ENCODE data around the gene PPP2R5E.

DNA sequence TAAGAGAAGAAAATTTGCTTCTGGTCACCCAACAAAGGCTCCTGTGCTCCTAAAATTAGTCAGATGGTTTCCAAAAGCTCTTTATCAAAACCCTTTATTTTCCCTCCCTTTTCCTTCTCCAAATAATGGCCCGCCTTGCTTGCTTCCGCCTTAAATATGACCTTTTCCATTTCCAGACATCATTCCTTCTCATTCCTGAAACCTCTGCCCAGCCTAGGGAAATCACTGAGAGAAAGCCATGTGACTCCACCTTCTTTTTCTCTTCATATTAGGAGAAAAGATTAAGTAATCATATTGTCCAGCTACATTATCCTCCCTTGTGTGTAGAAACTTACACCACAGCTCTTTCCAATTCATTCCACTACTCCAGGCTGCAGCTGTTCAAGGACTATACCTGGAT, 148.7 kb downstream of the PPP2R5E start:
- TF ChIP-seq, protein P1, sequence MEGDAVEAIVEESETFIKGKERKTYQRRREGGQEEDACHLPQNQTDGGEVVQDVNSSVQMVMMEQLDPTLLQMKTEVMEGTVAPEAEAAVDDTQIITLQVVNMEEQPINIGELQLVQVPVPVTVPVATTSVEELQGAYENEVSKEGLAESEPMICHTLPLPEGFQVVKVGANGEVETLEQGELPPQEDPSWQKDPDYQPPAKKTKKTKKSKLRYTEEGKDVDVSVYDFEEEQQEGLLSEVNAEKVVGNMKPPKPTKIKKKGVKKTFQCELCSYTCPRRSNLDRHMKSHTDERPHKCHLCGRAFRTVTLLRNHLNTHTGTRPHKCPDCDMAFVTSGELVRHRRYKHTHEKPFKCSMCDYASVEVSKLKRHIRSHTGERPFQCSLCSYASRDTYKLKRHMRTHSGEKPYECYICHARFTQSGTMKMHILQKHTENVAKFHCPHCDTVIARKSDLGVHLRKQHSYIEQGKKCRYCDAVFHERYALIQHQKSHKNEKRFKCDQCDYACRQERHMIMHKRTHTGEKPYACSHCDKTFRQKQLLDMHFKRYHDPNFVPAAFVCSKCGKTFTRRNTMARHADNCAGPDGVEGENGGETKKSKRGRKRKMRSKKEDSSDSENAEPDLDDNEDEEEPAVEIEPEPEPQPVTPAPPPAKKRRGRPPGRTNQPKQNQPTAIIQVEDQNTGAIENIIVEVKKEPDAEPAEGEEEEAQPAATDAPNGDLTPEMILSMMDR (IDR thresholded peaks at IDR 0.05; ENCODE audit: insufficient read depth, low read length, poor library complexity, severe bottlenecking) = no peak
- TF ChIP-seq EZH2phosphoT487 (conservative IDR thresholded peaks at IDR 0.05; ENCODE audit: low read length) = no peak
